Muscle layer of colon (tissue), 2 donors: ENCODE results near the gene SGSM2.

Experiments used
- H3K27ac ChIP-seq: one replicate; pipeline ENCODE4 v1.7.0; 2013; ENCODE audit warnings: low read depth, mild to moderate bottlenecking, low read length, moderate library complexity
- H3K27me3 ChIP-seq, 2 donors: one replicate each; pipeline ENCODE4 v1.7.0; 2013; ENCODE audit warnings: low read length in 2 of 2, mild to moderate bottlenecking in 2 of 2; ENCODE audit not compliant: insufficient read depth in 2 of 2, control insufficient read depth in 1 of 2
- H3K36me3 ChIP-seq: one replicate; pipeline ENCODE4 v1.7.0; 2013; ENCODE audit warnings: mild to moderate bottlenecking, low read length; ENCODE audit not compliant: insufficient read depth
- H3K4me1 ChIP-seq: one replicate; pipeline ENCODE4 v1.7.0; 2013; ENCODE audit warnings: mild to moderate bottlenecking, low read length; ENCODE audit not compliant: insufficient read depth
- H3K4me3 ChIP-seq, 2 donors: one replicate each; pipeline ENCODE4 v1.7.0; 2013; ENCODE audit warnings: low read length in 2 of 2, low read depth in 1 of 2, mild to moderate bottlenecking in 1 of 2, moderate library complexity in 1 of 2
- H3K9ac ChIP-seq: one replicate; pipeline ENCODE4 v1.7.0; 2013; ENCODE audit warnings: low read length
- H3K9me3 ChIP-seq: one replicate; pipeline ENCODE4 v1.7.0; 2013; ENCODE audit warnings: mild to moderate bottlenecking, low read length
- donor health status: abdominal sarcoma.
- donor health status: Adenocarcinoma of cecum.

The SGSM2 gene

GRCh38 chr17:2371183-2372130 lies 34.2 kb downstream of the SGSM2 start:
- no peaks in the 10 kb centered on the region for H3K9me3 ChIP-seq
- H3K4me3 ChIP-seq: no peak overlapping the region
- peaks cover 35% of the 10 kb centered on the region for H3K36me3 ChIP-seq

GRCh38 chr17:2372180-2372579 lies 34.9 kb downstream of the SGSM2 start:
- no peak overlapping the region for H3K4me3 ChIP-seq
- H3K4me1 ChIP-seq: peaks cover 23% of the 10 kb centered on the region
- no peaks in the 10 kb centered on the region for H3K9me3 ChIP-seq
- H3K9ac ChIP-seq: no peak overlapping the region
- no peak overlapping the region for H3K27ac ChIP-seq
- peaks cover 43% of the 10 kb centered on the region for H3K36me3 ChIP-seq
- H3K27me3 ChIP-seq: no peaks in the 10 kb centered on the region

More at GRCh38 chr17:2371183-2372130, 34.2 kb downstream of the SGSM2 start:
- peaks cover 27% of the 10 kb centered on the region for H3K4me1 ChIP-seq
- no peak overlapping the region for H3K9ac ChIP-seq
- H3K27me3 ChIP-seq: no peaks in the 10 kb centered on the region
- no peak overlapping the region for H3K27ac ChIP-seq

GRCh38 chr17:2372681-2373080 lies 35.4 kb downstream of the SGSM2 start:
- peaks cover 21% of the 10 kb centered on the region for H3K4me1 ChIP-seq
- no peak overlapping the region for H3K4me3 ChIP-seq
- H3K36me3 ChIP-seq: peaks cover 47% of the 10 kb centered on the region
- no peaks in the 10 kb centered on the region for H3K9me3 ChIP-seq
- H3K9ac ChIP-seq: no peak overlapping the region
- no peaks in the 10 kb centered on the region for H3K27me3 ChIP-seq
- no peak overlapping the region for H3K27ac ChIP-seq

- H3K9ac ChIP-seq: no peak overlapping the region
- H3K27ac ChIP-seq: no peak overlapping the region
- peaks cover 16% of the 10 kb centered on the region for H3K4me1 ChIP-seq
- peaks cover 51% of the 10 kb centered on the region for H3K36me3 ChIP-seq
- H3K9me3 ChIP-seq: no peaks in the 10 kb centered on the region
- no peak overlapping the region for H3K4me3 ChIP-seq
- no peaks in the 10 kb centered on the region for H3K27me3 ChIP-seq
Measured at GRCh38 chr17:2373179-2373578, 35.9 kb downstream of the SGSM2 start.

- no peak overlapping the region for H3K9ac ChIP-seq
- H3K27me3 ChIP-seq: no peaks in the 10 kb centered on the region
- H3K4me1 ChIP-seq: peaks cover 6% of the 10 kb centered on the region
- no peak overlapping the region for H3K27ac ChIP-seq
- peaks cover 62% of the 10 kb centered on the region for H3K36me3 ChIP-seq
- no peak overlapping the region for H3K4me3 ChIP-seq
- no peaks in the 10 kb centered on the region for H3K9me3 ChIP-seq
Measured at GRCh38 chr17:2374549-2375285, 37.4 kb downstream of the SGSM2 start.

- H3K27ac ChIP-seq: no peak overlapping the region
- H3K9ac ChIP-seq: no peak overlapping the region
- peaks cover 68% of the 10 kb centered on the region for H3K36me3 ChIP-seq
- no peak overlapping the region for H3K4me3 ChIP-seq
- H3K4me1 ChIP-seq: no peaks in the 10 kb centered on the region
- no peaks in the 10 kb centered on the region for H3K27me3 ChIP-seq
- no peaks in the 10 kb centered on the region for H3K9me3 ChIP-seq
Measured at GRCh38 chr17:2375406-2375805, 38.1 kb downstream of the SGSM2 start.

- no peaks in the 10 kb centered on the region for H3K4me1 ChIP-seq
- peaks cover 75% of the 10 kb centered on the region for H3K36me3 ChIP-seq
- H3K9ac ChIP-seq: no peak overlapping the region
- H3K9me3 ChIP-seq: no peaks in the 10 kb centered on the region
- no peaks in the 10 kb centered on the region for H3K27me3 ChIP-seq
- no peak overlapping the region for H3K27ac ChIP-seq
- no peak overlapping the region for H3K4me3 ChIP-seq
Measured at GRCh38 chr17:2376107-2376506, 38.8 kb downstream of the SGSM2 start.

- Histone ChIP-seq H3K4me3 (no peak overlapping the region), H3K36me3 (peaks cover 69% of the 10 kb centered on the region)
Measured at GRCh38 chr17:2377659-2378058, 40.4 kb downstream of the SGSM2 start.

GRCh38 chr17:2378905-2379304 lies 41.6 kb downstream of the SGSM2 start:
- Histone ChIP-seq H3K36me3 (peaks cover 64% of the 10 kb centered on the region), H3K9ac (no peak overlapping the region), H3K27ac (no peak overlapping the region), H3K4me1 (peaks cover 12% of the 10 kb centered on the region), H3K27me3 (no peaks in the 10 kb centered on the region), H3K4me3 (no peak overlapping the region), H3K9me3 (no peaks in the 10 kb centered on the region)

More at GRCh38 chr17:2377659-2378058, 40.4 kb downstream of the SGSM2 start:
- no peaks in the 10 kb centered on the region for H3K9me3 ChIP-seq
- H3K4me1 ChIP-seq: peaks cover 6% of the 10 kb centered on the region
- H3K27me3 ChIP-seq: no peaks in the 10 kb centered on the region
- H3K9ac ChIP-seq: no peak overlapping the region
- H3K27ac ChIP-seq: no peak overlapping the region

- no peaks in the 10 kb centered on the region for H3K27me3 ChIP-seq
- H3K27ac ChIP-seq: no peak overlapping the region
- no peak overlapping the region for H3K9ac ChIP-seq
- H3K36me3 ChIP-seq: peaks cover 61% of the 10 kb centered on the region
- peaks cover 12% of the 10 kb centered on the region for H3K4me1 ChIP-seq
- H3K4me3 ChIP-seq: no peak overlapping the region
- no peaks in the 10 kb centered on the region for H3K9me3 ChIP-seq
Measured at GRCh38 chr17:2379489-2380225, 42.4 kb downstream of the SGSM2 start.
